ENCODE results near the gene AQP12B. TPM values are rescaled to one million over a fixed set of nuclear protein-coding genes. Genes with fewer than 3 reads are reported as not detected.

AQP12B gene
- total and polyA plus RNA-seq, 2 of the 8 experiments (the other 6 are each of a cell fraction or from before 2014, with no cell fraction given), result not detected

- Histone ChIP-seq H3K9me3 (ENCODE audit: insufficient read depth in 2 of 2, low read depth in 1 of 2, low read length in 1 of 2) (no peaks in the 10 kb centered on the region), H4K20me1 (replicated peaks in 1 of 2; ENCODE audit: control insufficient read depth in 1 of 2, insufficient read depth in 2 of 2, low read length in 2 of 2) (peaks cover 13 to 20% of the 10 kb centered on the region in 2 experiments), H3K14ac (ENCODE audit: insufficient read length) (no peak overlapping the region), H3K4me1 (replicated peaks in 1 of 4; ENCODE audit: control insufficient read depth in 3 of 4, insufficient read depth in 4 of 4, low read length in 3 of 4) (no peaks in the 10 kb centered on the region), H2BK5ac (ENCODE audit: low read depth, low read length) (no peak overlapping the region), H3K36me3 (ENCODE audit: control insufficient read depth in 2 of 4, insufficient read depth in 4 of 4, low read length in 3 of 4) (peaks cover 24 to 80% (median 60%) of the 10 kb centered on the region in 4 experiments), H3K4ac (replicated peaks; ENCODE audit: insufficient read length, low read depth, low read length) (no peak overlapping the region), H2AK5ac (ENCODE audit: low read depth, low read length) (no peak overlapping the region), H3K23me2 (ENCODE audit: low read depth, low read length) (no peaks in the 10 kb centered on the region), H4K5ac (ENCODE audit: insufficient read length, low read depth, low read length) (no peak overlapping the region), H3K79me1 (ENCODE audit: low read depth, low read length) (peaks cover 2% of the 10 kb centered on the region), H4K91ac (replicated peaks; ENCODE audit: insufficient read length, low read length) (no peak overlapping the region), H3K56ac (replicated peaks; ENCODE audit: insufficient read length, low read depth, low read length) (no peak overlapping the region), H3K23ac (ENCODE audit: insufficient read length) (no peak overlapping the region), H3K9ac (replicated peaks in 1 of 4; ENCODE audit: extremely low read depth in 1 of 4, low read depth in 3 of 4, low read length in 3 of 4) (no peak overlapping the region), H2BK15ac (ENCODE audit: low read length) (no peak overlapping the region), H2BK20ac (ENCODE audit: low read length) (no peak overlapping the region), H3K4me2 (ENCODE audit: insufficient read depth in 1 of 2, low read depth in 2 of 2, low read length in 2 of 2) (no peak overlapping the region), H3K27ac (ENCODE audit: low read depth, low read length) (no peak overlapping the region), H4K8ac (ENCODE audit: extremely low read depth, insufficient read depth, low read length) (no peak overlapping the region), H3K79me2 (ENCODE audit: control insufficient read depth in 1 of 2, insufficient read depth in 2 of 2, low read length in 2 of 2) (no peaks in the 10 kb centered on the region), H2BK12ac (ENCODE audit: low read depth, low read length) (no peak overlapping the region), H2AFZ (ENCODE audit: low read length) (no peak overlapping the region), H3K27me3 (replicated peaks in 1 of 4; ENCODE audit: control insufficient read depth in 3 of 4, extremely low read depth in 1 of 4, insufficient read depth in 3 of 4, low read length in 3 of 4) (no peaks in the 10 kb centered on the region), H3K18ac (ENCODE audit: extremely low read depth, low read length) (no peak overlapping the region), H2BK120ac (replicated peaks; ENCODE audit: low read depth, low read length) (no peak overlapping the region), H3K4me3 (ENCODE audit: extremely low read depth in 1 of 4, insufficient read depth in 2 of 4, low read depth in 3 of 4, low read length in 4 of 4) (no peak overlapping the region)
- FAIRE-seq (no peak), DNase-seq (ENCODE audit: low read depth in 1 of 2, low spot score in 2 of 2) (no peak)
- 94% methylated on average over 24 of the region's 25 CpGs; no CpG with 5 or more reads in 1 of the 2 experiments for WGBS, 2 experiments (ENCODE audit: extremely low coverage in 1 of 2, insufficient coverage in 1 of 2, insufficient read length in 1 of 2, insufficient replicate concordance in 2 of 2, low coverage in 1 of 2, low lambda C conversion rate in 2 of 2, missing lambda C conversion rate in 1 of 2)
- CTCF ChIA-PET (ENCODE audit: partially characterized antibody), result interaction anchor here (1.1 to 1.2 kb wide), 3 partner anchors 13 to 28 kb away, joined by 3 read pairs; no protein-coding TSS in a partner anchor
- POLR2A ChIA-PET (ENCODE audit: partially characterized antibody), result interaction anchor here (0.8 to 3.5 kb wide), 10 partner anchors 9 to 68 kb away, joined by 3 to 15 read pairs (median 4); no protein-coding TSS in a partner anchor
- TF ChIP-seq ASH2L (IDR thresholded peaks at IDR 0.05; ENCODE audit: low read length), result no peak
- TF ChIP-seq USF2 (IDR thresholded peaks at IDR 0.05; ENCODE audit: low read length), result no peak
- TF ChIP-seq TBP (IDR thresholded peaks at IDR 0.05; ENCODE audit: low read depth, low read length), result no peak
- TF ChIP-seq BRCA1 (IDR thresholded peaks at IDR 0.05; ENCODE audit: low read depth, low read length), result no peak
- no peak for TF ChIP-seq HDAC2 (IDR thresholded peaks at IDR 0.05; ENCODE audit: borderline replicate concordance in 1 of 2, low read depth in 2 of 2, low read length in 2 of 2)
- TF ChIP-seq SIX5 (IDR thresholded peaks at IDR 0.05; ENCODE audit: low read depth, low read length), result no peak
- no peak for TF ChIP-seq SP1 (IDR thresholded peaks at IDR 0.05; ENCODE audit: low read depth, low read length)
- no peak for TF ChIP-seq KDM5A (IDR thresholded peaks at IDR 0.05; ENCODE audit: low read length)
- TF ChIP-seq FOSL1 (IDR thresholded peaks at IDR 0.05; ENCODE audit: insufficient read depth, low read depth, low read length), result no peak
- no peak for TF ChIP-seq CTBP2 (IDR thresholded peaks at IDR 0.05; ENCODE audit: borderline replicate concordance, insufficient read depth, insufficient read length, low read length)
- TF ChIP-seq KDM4A (IDR thresholded peaks at IDR 0.05; ENCODE audit: low read depth, low read length, severe bottlenecking), result no peak
Measured at GRCh38 chr2:240719676-240720545, 37.2 kb upstream of the AQP12B start.
